Activated CD4-positive, CD25-positive, alpha-beta regulatory T cell treated with anti-CD3 and anti-CD28 coated beads, Interleukin-2, amount 50 U/mL, for 24 hours (primary cell): ENCODE measurements around the gene OCLN.
"Not testable (repeated sequence)": the region's sequence is repeated elsewhere in the genome, so short reads cannot be mapped to it uniquely, and the experiment has no call there.

Source experiments
- ATAC-seq, 2 donors: fragments of 150-1000 bp; cut with Tn5 transposase; one replicate each; pipeline ENCODE4 v1.10.0; 2021; ENCODE audit warnings: mild to moderate bottlenecking in 1 of 2, moderate library complexity in 1 of 2

The OCLN gene

GRCh38 chr5:69492391-69492922, at the start of gene OCLN:
OCLN (plus strand) TSS chr5:69492790; CDS start chr5:69504245, 11,455 bp downstream.
- ATAC-seq: peak in 1 of 2 donors; percentile 60

GRCh38 chr5:69444127-69444754, 48.3 kb upstream of the OCLN start:
- no peak for ATAC-seq

- no peak for ATAC-seq
These were observed 43.1 kb upstream of the OCLN start for GRCh38 chr5:69449511-69449910.

GRCh38 chr5:69450116-69450515, 42.5 kb upstream of the OCLN start:
- ATAC-seq: no peak

DNA sequence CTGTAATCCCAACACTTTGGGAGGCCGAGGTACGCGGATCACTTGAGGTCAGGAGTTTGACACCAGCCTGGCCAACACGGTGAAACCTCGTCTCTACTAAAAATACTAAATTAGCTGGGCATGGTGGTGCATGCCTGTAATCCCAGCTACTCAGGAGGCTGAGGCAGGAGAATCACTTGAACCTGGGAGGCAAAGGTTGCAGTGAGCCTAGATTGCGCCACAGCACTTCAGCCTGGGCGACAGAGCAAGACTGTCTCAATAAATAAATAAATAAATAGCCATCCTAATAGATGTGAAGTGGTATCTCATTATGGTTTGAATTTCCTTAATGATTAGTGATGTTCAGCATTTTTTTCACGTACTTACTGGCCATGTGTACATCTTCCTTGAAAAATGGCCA, 42.1 kb upstream of the OCLN start:
- not testable (repeated sequence) for ATAC-seq

- ATAC-seq: no peak
These were observed 40.5 kb upstream of the OCLN start for GRCh38 chr5:69451941-69452647.

DNA sequence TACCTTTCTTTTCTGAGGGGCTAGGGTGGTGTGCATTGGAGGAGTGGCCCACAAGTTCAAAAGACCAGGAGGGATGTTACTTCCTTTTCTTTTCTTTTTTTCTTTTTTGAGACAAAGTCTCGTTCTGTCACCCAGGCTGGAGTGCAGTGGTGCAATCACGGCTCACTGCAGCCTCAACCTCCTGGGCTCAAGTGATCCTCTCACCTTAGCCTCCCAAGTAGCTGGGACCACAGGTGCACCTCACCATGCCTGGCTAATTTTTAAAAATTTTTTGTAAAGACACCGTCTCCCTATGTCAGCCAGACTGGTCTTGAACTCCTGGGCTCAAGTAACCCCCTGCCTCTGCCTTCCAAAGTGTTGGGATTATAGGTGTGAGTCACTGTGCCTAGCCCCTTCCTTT, 39.1 kb upstream of the OCLN start:
- not testable (repeated sequence) for ATAC-seq

- no peak for ATAC-seq
These were observed 37.9 kb upstream of the OCLN start for GRCh38 chr5:69454460-69455249.

- ATAC-seq: not testable (repeated sequence)
These were observed 37.1 kb upstream of the OCLN start for GRCh38 chr5:69455428-69455988.

DNA sequence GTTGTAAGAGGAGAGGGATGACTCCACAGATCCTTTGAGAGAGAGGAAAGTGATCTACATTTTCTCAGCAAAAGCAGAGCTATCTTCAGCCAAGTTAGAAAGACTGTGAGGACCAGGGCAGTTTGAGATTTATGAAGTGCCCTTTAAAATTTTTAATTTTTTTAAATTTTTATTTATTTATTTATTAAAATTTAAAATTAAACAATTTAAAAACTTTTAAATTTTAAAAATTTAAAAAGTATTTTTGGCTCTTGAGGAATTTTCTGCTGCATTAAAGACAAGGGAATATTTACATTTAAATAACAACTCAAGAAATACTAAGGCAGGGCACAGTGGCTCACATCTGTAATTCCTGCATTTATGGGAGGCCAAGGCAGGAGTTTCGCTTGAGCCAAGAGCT, 30.4 kb upstream of the OCLN start:
- no peak for ATAC-seq

- ATAC-seq: not testable (repeated sequence)
These were observed 26.2 kb upstream of the OCLN start for GRCh38 chr5:69466375-69466774.

DNA sequence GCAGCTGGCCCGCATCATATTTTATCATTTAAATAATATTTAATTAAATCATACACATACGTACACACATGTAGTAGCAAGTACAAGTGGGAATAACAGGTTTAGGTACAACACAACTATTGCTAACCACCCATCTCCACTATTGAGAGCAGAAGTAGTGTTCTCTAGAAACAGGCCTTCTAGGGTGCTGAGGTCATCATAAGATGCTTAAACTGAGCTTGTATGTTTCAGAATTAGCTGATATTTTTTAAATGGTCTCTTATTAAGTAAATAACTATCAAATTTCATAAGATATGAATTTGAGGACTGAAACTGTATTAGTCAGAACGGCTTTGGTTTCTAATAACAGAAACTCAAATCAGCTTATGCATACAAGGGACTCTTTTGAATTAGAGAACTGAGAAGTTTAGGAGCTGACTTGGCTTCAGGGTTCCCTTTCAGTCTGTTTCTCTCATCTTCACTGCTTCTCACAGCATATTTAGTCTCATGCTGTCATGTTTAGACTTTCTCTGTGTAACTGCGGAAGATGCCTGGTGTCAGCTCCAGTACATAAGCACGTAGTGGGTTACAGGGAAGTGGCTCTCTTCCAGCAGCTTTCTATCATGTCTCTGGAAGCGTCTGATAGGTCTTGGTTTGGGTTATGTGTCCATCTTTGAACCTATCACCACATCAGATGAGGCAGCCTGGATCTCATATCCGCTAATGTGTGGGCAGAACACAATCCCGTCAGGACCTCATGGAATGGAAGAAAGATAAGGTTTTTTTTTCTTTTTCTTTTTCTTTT, 25.0 kb upstream of the OCLN start:
- ATAC-seq: peak in 1 of 2 donors; percentile 36

- ATAC-seq: no peak
These were observed 24.0 kb upstream of the OCLN start for GRCh38 chr5:69468631-69469030.

GRCh38 chr5:69471516-69471915, 21.1 kb upstream of the OCLN start:
- not testable (repeated sequence) for ATAC-seq

- ATAC-seq: not testable (repeated sequence)
These were observed 20.0 kb upstream of the OCLN start for GRCh38 chr5:69472535-69473143.

GRCh38 chr5:69477170-69477569, 15.4 kb upstream of the OCLN start:
- no peak for ATAC-seq

DNA sequence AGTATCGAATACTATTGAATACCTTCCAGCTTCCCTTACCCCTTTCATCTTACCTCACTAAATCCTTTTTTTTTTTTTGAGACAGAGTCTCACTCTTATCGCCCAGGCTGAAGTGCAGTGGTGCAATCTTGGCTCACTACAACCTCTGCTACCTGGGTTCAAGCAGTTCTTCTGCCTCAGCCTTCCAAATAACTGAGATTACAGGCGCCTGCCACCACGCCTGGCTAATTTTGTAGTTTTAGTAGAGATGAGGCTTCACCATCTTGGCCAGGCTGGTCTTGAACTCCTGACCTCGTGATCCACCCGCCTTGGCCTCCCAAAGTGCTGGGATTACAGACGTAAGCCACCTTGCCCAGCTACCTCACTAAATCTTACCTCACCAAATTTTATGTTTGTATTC, 14.3 kb upstream of the OCLN start:
- ATAC-seq: not testable (repeated sequence)

GRCh38 chr5:69484891-69485290, 7.7 kb upstream of the OCLN start:
- ATAC-seq: no peak

GRCh38 chr5:69485471-69485870, 7.1 kb upstream of the OCLN start:
- ATAC-seq: no peak

DNA sequence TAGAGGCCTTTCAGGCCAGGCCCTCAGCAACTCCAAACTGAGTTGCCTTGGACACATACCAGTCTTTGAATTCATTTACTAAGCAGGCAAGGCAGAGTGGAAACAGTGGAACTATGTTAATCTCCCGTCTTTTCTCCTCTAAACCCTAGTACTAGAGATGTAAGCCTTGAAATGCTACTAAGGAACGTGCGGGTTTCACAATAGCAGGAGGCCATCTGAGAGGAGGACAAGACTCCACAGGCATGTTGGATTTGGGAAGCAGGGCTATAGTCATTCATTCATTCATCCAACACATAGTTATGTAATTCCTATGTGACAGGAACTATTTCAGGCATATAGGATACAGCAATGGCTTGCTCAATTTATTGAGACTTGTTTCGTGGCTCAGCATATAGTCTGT, 3.3 kb upstream of the OCLN start:
- no peak for ATAC-seq

- no peak for ATAC-seq
These were observed 1.6 kb upstream of the OCLN start for GRCh38 chr5:69491027-69491426.
